ENCODE data around the gene ATXN1.

Gene ATXN1

DNA sequence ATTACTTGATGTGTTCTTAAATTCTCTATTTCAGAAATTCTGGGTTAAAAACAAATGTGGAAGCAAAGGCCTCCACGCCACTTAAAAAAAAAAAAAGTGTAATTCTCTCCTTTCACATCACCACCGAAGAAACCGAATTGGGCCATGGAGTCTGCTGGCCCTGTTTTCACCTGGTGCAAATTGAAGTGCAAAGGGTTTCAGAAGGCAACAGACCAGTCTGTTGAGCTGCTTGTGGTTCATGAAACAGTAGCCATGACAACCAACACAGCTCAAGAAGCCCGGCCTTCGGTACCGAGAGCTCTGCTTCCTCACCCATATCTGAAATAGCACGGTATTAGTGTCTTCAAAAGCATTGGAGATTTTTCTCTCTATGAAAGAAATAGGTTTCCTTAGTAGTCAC, 459.7 kb downstream of the ATXN1 start:
- peak in 17 of 58 donors; percentile 8 to 39 (median 20) for DNase-seq

- DNase-seq = no peak
Measured at GRCh38 chr6:16299861-16300260, 461.4 kb downstream of the ATXN1 start.

DNA sequence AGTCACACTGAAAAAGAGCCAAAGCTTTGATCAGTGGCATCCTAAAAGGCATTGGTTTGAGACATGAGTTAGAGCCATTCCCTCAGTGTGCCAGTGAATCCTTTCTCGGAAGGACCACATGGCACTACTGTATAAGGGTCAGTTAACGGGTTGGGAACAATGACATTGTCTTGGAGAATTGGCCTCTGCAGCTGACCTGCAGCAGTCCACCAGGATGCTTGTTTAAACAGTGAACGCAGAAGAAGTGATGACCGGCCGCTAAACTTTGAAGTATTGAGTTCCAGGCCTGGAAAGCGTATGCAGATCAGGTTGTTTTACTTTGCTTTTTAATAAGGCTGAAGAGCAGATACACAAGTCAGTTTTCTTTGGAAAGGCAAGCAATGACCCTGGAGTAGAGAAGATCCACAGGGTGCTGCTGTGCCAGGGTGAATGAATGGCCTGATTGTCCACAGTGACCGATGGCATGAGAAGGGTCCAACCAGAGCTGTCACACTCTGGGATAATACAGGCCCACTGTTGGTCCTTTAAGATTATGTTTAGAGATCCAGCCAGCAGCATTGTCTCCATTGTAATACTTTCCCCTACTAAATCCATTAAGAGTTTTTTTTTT, 465.1 kb downstream of the ATXN1 start:
- peak in 30 of 58 donors; percentile 10 to 82 (median 36) for DNase-seq

DNA sequence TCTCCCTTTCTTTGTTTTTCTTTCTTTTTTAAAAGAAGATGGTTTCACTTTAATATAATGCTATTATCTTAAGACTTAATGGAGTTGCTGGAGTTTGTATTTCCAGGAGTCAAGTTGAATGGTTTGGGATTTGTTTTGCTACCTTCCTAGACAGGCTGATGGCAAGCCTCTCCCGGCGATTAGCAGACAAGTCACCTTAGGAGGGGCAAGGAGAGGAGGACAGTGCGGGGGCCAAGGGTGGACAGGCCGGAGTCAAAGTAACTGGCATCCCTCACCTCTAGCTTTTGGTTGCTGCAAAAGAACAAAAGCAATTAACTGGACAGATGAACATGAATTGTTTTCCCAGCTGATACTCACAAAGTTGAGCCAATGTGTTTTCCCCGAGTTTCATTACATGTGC, 465.8 kb downstream of the ATXN1 start:
- DNase-seq = no peak

- DNase-seq = peak in 3 of 58 donors; percentile 11 to 23 (median 11)
Measured at GRCh38 chr6:16295060-16295459, 466.2 kb downstream of the ATXN1 start.

- no peak for DNase-seq
Measured at GRCh38 chr6:16294371-16294770, 466.9 kb downstream of the ATXN1 start.

DNA sequence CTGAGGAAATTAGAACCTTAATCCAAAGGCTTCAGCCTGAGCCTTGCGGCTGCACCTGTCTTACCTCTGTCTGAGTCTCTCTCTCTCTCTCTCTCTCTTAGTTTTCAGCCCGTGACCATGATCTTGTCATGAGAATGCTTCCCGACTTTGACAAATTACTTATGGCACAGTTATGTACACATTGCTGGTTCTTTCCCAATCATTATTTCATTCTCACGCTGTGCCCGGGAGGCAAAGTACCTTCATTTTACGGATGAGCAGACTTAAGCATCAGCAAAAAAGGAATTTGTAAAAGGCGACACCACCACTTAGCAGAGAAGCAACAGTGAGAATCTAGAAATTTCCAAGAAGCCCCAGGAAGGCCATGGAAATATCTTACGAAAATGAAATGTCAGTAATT, 468.3 kb downstream of the ATXN1 start:
- DNase-seq = no peak

DNA sequence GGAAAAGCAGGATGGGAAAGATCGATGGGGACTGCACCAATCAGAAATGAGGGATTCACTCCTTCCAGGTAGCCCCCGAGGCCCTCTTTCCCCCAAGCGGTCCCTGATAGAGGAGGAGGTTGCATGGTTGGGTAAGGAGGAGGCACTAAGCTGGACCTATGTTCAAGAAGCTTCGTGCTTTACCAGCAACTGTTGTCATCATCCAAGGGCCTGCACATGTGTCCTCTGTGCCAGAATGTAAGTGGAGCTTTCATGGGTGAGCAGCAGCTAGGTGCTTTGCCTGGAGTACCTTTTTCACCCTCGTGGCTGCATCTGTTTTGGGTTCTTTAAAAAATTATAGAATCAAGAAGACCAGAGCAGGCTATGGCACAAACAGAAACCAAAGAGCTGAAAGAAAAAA, 468.8 kb downstream of the ATXN1 start:
- no peak for DNase-seq

DNA sequence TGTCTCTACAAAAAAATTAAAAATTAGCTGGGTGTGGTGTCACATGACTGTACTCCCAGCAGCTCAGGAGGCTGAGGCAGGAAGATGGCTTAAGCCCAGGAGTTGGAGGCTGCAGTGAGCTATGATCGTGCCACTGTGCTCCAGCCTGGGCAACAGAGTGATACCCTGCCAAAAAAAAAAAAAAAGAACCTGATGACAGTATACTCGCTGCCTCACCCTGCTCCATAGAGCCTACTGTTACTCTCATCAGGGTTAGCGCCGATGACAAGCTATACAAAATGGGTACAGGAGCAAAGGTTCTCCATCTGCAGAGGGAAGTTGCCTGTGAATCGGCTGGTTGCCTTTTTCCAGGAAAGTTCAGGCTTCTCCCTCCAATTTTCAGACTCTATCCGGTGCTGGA, 469.5 kb downstream of the ATXN1 start:
- no peak for DNase-seq

- no peak for DNase-seq
Measured at GRCh38 chr6:16288163-16288562, 473.1 kb downstream of the ATXN1 start.

DNA sequence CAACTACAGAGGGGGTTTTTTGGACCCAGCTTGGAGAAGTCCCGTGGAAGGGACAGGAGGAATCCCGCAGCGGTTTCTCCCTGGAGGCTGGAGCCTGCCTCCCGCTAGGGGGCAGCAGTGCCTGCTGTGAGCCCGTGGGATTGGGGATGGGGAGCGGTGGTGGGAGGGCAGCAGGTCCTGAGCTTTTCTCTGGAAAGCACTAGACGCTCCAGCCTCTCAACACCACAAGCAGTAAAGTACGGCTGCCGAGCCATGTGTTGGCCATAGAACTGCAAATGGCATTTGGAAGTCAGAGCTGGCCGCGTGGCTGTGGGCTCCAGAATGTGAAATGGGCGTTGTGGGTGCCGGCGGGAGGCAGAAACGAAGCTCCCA, 475.1 kb downstream of the ATXN1 start:
- peak in 50 of 58 donors; percentile 8 to 77 (median 38) for DNase-seq

- no peak for DNase-seq
Measured at GRCh38 chr6:16285467-16286150, 475.7 kb downstream of the ATXN1 start.

DNA sequence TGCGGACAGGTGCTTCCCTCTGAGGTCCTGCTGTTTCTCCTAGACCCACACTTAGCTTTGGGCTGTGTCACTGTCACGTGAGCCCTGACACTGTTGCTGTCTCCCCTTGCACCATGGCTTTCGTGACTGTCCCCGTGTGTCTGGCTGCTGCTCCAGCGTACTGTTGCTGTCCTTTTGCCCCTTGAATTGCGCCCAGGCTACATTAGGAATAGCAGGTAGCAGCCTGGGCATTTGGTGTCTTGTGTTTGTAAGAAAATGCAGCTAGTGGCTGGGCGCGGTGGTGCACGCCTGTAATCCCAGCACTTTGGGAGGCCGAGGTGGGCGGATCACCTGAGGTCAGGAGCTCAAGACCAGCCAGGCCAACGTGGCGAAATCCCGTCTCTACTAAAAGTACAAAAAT, 476.8 kb downstream of the ATXN1 start:
- DNase-seq = no peak

DNA sequence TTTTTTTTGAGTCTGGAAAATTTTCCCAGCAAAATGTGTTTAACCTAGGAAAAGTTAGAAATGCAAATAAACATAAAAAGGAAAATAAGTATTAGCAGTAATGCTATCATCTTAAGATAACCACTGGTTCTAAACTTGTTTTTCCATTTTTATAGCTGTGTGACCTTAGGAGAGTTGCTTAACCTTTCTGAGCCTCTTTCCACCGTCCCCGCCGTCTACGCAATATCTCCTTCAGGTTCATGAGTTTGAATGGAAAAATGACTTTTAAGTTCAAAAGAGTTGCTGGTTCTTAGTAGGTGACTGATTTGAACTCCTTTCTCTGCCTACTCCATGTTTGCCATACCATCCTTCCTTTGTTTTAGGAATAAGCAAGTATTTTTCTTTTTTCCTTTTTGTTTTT, 478.9 kb downstream of the ATXN1 start:
- DNase-seq = no peak

GRCh38 chr6:16279243-16279642, 482.0 kb downstream of the ATXN1 start:
- no peak for DNase-seq

GRCh38 chr6:16278750-16279149, 482.5 kb downstream of the ATXN1 start:
- DNase-seq = no peak

DNA sequence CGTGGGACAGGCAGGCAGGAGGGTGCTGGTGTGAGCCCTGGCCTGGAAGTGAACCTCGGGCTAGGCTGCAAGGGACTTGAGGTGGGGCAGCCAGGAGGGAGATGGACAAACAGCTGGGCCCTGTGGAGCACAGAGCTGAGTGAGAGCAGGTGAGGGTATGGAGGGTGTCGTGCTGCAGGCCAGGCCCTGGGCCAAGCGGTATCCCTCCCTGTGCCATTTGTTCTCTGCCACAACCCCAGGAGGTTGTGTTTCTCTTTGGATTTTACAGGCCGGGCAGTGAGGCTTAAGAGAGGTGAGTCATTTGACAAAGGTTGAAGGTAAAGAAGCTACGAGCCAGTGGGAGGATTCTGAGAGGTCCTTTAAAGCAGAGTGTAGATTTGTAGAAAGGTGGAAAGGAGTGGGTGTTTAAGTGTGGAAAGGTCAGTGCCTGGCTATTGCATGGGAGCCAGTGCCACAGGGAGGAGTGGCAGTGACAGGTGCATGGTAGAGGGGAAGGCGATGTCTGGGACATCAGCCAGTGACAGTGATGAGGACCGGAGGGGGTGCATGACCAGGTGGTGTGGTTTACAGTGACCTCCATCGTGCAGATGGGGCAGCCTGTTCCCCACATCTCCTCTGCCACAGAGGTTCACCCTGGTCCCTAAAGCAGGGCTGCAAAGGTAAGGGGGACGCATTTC, 483.1 kb downstream of the ATXN1 start:
- DNase-seq = no peak

DNA sequence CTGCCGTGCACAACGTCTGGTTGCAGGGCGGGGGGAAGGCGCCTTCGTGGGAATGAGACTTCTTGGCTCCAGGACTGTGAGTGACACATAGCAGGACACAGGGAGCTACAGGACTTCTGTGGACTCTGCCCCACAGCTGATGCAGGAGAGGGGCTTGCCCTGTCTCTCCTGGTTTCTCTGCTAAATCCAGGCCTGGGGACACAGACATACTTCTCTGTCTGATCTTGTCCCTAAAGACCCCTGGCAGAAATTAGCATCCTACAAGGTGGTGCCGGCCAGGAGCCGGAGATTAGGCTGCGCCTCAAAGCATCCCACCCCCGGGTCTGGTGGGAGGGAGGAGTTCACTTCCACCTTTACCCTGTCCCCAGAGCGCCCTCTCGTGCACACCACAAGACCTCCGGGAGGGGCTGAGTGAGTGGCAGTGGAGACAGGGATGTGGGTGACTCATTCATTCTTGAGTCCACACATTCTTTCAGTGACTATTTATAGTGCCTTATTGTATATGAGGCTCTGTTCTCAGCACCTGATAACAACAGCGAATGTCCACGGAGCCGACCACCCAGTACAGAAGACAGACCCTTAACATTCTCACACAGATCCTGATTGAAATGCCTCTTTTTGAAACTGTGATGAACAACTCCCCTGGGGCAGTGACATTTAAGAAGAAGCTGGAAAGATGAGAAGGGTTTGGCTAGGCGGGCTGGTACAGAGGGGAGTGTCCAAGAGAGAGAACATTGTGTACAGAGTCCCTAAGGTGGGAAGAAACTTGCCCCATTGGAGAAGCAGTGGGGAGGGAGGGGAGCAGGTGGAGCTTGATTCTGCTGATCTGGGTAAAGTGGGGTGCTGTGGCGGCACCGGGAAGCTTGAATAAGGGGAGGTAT, 483.9 kb downstream of the ATXN1 start:
- DNase-seq = peak in 5 of 58 donors; percentile 8 to 33 (median 12)

- DNase-seq = no peak
Measured at GRCh38 chr6:16274885-16275589, 486.2 kb downstream of the ATXN1 start.

DNA sequence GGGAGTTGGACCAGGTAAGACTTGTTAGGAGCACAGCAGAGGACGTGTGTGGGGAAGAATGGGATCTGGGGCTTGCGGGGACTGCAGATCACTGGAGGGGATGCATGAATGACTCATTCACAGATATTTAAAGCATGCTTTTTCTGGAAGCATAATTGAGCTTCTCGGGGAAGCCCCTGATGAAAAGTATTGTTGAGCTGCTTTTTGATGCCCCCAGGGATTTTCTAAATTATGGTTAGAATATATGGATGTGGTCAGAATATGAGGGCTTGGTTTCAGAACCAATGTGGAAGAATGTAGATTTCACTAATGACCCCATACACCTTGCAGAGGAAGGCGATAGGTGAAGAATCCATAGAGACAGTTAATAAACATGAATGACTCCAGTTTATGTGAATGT, 486.8 kb downstream of the ATXN1 start:
- no peak for DNase-seq

- DNase-seq = peak in 3 of 58 donors; percentile 11 to 18 (median 17)
Measured at GRCh38 chr6:16273256-16273655, 488.0 kb downstream of the ATXN1 start.

Data from anterior cingulate cortex (tissue), 58 donors.